RWPE2 (cell line): Measurements from ENCODE around the gene EPB41L4A.

ENCODE experiments used
- ATAC-seq: fragments of 200-7000 bp; cut with Tn5 transposase; 3 replicates; pipeline ENCODE4 v1.9.1; 2021; ENCODE audit warnings: low read depth
- DNase-seq: peaks from one replicate; pipeline ENCODE4 v3.0.0-alpha.2; 2020; ENCODE audit warnings: low spot score
- H3K27ac ChIP-seq: fragments of 450-650 bp; 2 replicates; pipeline ENCODE4 v1.5.1; 2017; ENCODE audit warnings: mild to moderate bottlenecking; ENCODE audit not compliant: poor library complexity, severe bottlenecking
- H3K27me3 ChIP-seq: fragments of 250-450 bp; sonication (Bioruptor Pico); 2 replicates; pipeline ENCODE4 v1.5.1; 2021; ENCODE audit warnings: mild to moderate bottlenecking, moderate library complexity; ENCODE audit not compliant: insufficient read depth, poor library complexity, severe bottlenecking
- H3K36me3 ChIP-seq: fragments of 250-450 bp; sonication (Bioruptor Pico); 2 replicates; pipeline ENCODE4 v1.5.1; 2020; ENCODE audit warnings: low read depth, mild to moderate bottlenecking, moderate library complexity
- H3K4me1 ChIP-seq: fragments of 250-450 bp; sonication (Bioruptor Pico); 2 replicates; pipeline ENCODE4 v1.5.1; 2021; ENCODE audit warnings: mild to moderate bottlenecking, moderate library complexity; ENCODE audit not compliant: insufficient read depth, poor library complexity, severe bottlenecking
- H3K4me3 ChIP-seq: fragments of 250-450 bp; sonication (Bioruptor Pico); 2 replicates; pipeline ENCODE4 v1.5.1; 2021; ENCODE audit warnings: mild to moderate bottlenecking, moderate library complexity; ENCODE audit not compliant: severe bottlenecking
- H3K9me3 ChIP-seq: fragments of 250-450 bp; sonication (Bioruptor Pico); 2 replicates; pipeline ENCODE4 v1.5.1; 2021; ENCODE audit warnings: mild to moderate bottlenecking, moderate library complexity; ENCODE audit not compliant: severe bottlenecking
- TF ChIP-seq, protein P1 (sequence below): fragments of 450-650 bp; IDR thresholded peaks from one replicate; pipeline ENCODE4 v1.5.1; 2017; ENCODE audit warnings: mild to moderate bottlenecking, moderate library complexity; ENCODE audit not compliant: poor library complexity, severe bottlenecking

The EPB41L4A gene

DNA sequence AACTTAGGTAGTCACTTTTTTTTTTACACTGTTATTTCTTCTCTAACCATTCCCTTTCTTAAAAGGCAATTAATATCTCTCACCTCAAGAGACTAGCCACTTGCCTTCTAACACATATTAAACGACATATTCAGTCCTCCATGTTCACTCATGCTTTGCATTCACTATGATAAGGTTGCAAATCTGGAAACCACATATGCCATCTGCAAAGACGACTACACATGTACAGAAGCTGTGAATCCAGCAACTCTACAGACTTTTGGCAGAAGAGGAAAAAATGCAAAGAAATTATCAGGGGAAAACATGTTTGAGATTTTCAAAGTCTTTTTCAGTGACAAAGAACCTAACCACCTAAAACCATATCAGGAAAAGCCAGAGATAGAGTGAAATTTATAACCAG lies 112.1 kb downstream of the EPB41L4A start:
- no peaks in the 10 kb centered on the region for H3K9me3 ChIP-seq
- no peaks in the 10 kb centered on the region for H3K36me3 ChIP-seq
- TF ChIP-seq, protein P1, sequence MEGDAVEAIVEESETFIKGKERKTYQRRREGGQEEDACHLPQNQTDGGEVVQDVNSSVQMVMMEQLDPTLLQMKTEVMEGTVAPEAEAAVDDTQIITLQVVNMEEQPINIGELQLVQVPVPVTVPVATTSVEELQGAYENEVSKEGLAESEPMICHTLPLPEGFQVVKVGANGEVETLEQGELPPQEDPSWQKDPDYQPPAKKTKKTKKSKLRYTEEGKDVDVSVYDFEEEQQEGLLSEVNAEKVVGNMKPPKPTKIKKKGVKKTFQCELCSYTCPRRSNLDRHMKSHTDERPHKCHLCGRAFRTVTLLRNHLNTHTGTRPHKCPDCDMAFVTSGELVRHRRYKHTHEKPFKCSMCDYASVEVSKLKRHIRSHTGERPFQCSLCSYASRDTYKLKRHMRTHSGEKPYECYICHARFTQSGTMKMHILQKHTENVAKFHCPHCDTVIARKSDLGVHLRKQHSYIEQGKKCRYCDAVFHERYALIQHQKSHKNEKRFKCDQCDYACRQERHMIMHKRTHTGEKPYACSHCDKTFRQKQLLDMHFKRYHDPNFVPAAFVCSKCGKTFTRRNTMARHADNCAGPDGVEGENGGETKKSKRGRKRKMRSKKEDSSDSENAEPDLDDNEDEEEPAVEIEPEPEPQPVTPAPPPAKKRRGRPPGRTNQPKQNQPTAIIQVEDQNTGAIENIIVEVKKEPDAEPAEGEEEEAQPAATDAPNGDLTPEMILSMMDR = no peak
- ATAC-seq (no peak), DNase-seq (no peak)
- no peak overlapping the region for H3K27ac ChIP-seq
- peaks cover 5% of the 10 kb centered on the region for H3K27me3 ChIP-seq
- no peak overlapping the region for H3K4me3 ChIP-seq
- H3K4me1 ChIP-seq = no peaks in the 10 kb centered on the region

DNA sequence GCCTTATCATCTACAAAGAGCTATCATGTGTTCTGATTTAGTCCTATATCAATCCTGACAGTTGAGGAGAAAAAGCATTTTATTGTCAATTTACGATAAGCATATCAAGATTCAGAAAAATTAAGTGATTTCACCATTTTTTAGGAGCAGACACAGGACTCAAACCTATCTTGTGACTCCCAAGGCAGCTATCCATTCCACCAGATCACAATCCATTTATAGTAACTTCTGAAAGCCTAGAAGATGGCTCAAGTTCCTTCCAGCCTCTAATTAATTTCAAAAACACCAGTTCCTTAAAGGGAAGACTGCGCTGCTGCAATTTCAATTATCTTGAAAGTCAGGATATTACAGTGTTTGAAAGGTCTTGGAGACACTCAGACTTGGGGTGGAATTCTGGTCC lies 114.3 kb downstream of the EPB41L4A start:
- Histone ChIP-seq H3K9me3 (no peaks in the 10 kb centered on the region), H3K4me1 (no peaks in the 10 kb centered on the region), H3K27ac (no peak overlapping the region), H3K36me3 (no peaks in the 10 kb centered on the region), H3K27me3 (peaks cover 5% of the 10 kb centered on the region), H3K4me3 (no peak overlapping the region)
- no peak for ATAC-seq
- TF ChIP-seq, protein P1 = no peak
- DNase-seq = no peak

DNA sequence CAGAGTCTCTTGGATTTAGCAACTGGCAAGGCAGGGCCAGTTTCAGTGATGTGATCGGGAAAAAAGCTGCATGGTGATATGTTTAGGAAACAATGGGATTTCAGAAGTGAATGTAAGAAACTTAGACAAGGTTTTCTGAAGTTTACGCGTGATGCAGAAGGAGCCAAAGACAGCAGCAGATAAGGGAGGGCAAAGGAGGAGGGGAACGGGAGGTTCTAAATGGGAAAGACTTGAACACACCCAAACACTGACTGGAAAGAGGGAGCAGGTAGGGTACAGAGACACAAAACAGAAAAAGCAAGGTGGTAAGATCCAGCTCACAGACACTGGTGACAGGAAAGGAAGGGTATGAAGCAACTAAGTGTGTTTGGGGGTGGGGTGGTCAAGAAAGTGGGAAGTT lies 115.4 kb downstream of the EPB41L4A start:
- ATAC-seq = no peak
- DNase-seq = no peak
- TF ChIP-seq, protein P1 = no peak

GRCh38 chr5:112294126-112294525 lies 125.0 kb downstream of the EPB41L4A start:
- H3K4me3 ChIP-seq = no peak overlapping the region
- H3K27me3 ChIP-seq = no peaks in the 10 kb centered on the region

More for the DNA sequence above, 115.4 kb downstream of the EPB41L4A start:
- no peaks in the 10 kb centered on the region for H3K9me3 ChIP-seq
- peaks cover 5% of the 10 kb centered on the region for H3K27me3 ChIP-seq
- H3K27ac ChIP-seq = no peak overlapping the region
- H3K4me1 ChIP-seq = no peaks in the 10 kb centered on the region
- no peak overlapping the region for H3K4me3 ChIP-seq
- H3K36me3 ChIP-seq = no peaks in the 10 kb centered on the region

DNA sequence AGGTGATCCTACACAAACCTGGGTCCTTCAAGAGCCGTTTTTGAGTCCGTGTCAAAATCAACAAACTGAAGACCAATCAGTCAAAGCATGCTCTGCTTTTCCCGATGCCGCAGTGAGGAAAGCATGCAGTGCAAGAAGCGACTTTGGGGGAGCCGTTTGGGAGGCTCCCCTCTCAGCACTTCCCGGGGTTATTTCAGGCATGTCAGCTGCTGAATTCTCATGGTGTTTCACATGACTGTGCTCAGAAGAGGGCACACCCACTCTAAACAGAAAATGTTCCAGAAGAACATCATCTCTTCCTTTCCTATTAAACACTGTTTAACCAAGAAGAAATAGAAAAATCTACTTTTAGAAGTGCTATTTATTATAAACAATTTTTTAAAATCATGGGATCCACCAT lies 125.5 kb downstream of the EPB41L4A start:
- Histone ChIP-seq H3K36me3 (no peaks in the 10 kb centered on the region), H3K9me3 (no peaks in the 10 kb centered on the region), H3K4me1 (no peaks in the 10 kb centered on the region), H3K27me3 (no peaks in the 10 kb centered on the region), H3K27ac (no peak overlapping the region), H3K4me3 (no peak overlapping the region)
- TF ChIP-seq, protein P1 = no peak
- DNase-seq (no peak), ATAC-seq (no peak)

More at GRCh38 chr5:112294126-112294525, 125.0 kb downstream of the EPB41L4A start:
- TF ChIP-seq, protein P1 = no peak
- no peak overlapping the region for H3K27ac ChIP-seq
- no peak for DNase-seq
- no peaks in the 10 kb centered on the region for H3K4me1 ChIP-seq
- no peak for ATAC-seq
- no peaks in the 10 kb centered on the region for H3K36me3 ChIP-seq
- H3K9me3 ChIP-seq = no peaks in the 10 kb centered on the region
